ENCODE measurements around the gene BPNT1. TPM values are rescaled to one million over a fixed set of nuclear protein-coding genes. Genes with fewer than 3 reads are reported as not detected.

Gene BPNT1
- total RNA-seq, 1 experiment from 2014 or later = 13.6 TPM

DNA sequence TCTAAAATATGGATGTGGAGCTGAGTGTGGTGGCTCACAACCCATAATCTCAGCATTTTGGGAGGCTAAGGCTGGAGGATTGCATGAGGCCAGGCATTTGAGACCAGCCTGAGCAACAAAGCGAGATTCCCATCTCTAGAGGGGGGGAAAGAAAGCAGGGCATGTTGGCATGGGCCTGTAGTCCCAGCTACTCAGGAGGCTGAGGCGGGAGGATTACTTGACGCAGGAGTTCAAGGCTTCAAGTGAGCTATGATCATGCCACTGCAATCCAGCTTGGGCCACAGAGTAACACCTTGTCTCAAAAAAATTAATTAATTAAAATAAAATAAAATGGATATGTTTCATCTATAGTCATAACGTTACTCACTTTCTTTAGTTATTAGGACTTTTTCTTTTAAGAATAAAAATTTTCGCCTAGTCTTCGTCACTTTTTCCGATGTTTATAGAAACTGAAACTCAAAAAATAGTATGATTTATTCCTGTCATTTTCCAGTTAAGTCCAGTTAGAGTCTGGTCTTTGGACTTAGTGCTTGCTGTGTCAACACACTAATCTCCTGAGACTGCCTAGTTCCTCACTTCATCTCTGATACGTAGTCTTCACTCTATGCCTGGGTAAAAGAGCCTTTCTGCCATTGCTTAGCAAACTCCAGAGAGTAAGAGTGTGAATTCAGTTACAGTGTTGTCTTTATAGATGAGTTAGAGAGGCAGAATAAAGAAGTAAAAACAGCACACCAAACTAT is 32.4 kb upstream of the BPNT1 start:
- Histone ChIP-seq H3K4me2 (ENCODE audit: insufficient read depth, insufficient read length, low read length) (no peak overlapping the region), H3K9ac (ENCODE audit: extremely low read depth, insufficient read length, low read length) (no peak overlapping the region), H3K79me2 (ENCODE audit: insufficient read depth, low read length) (no peaks in the 10 kb centered on the region), H3K4ac (ENCODE audit: low read depth, low read length) (no peak overlapping the region), H2BK120ac (ENCODE audit: low read depth, low read length, poor library complexity, severe bottlenecking) (no peak overlapping the region), H3K56ac (ENCODE audit: insufficient read length, low read depth, low read length) (no peak overlapping the region), H2AFZ (ENCODE audit: low read length) (no peak overlapping the region), H3K23ac (ENCODE audit: insufficient read length, low read depth, low read length) (no peak overlapping the region), H4K8ac (replicated peaks; ENCODE audit: insufficient read length, low read depth, low read length) (no peak overlapping the region), H2BK20ac (ENCODE audit: low read depth, low read length, poor library complexity, severe bottlenecking) (no peak overlapping the region), H4K20me1 (ENCODE audit: control insufficient read depth, insufficient read depth, insufficient read length) (no peaks in the 10 kb centered on the region), H3K79me1 (ENCODE audit: insufficient read depth, low read depth, low read length, poor library complexity, severe bottlenecking) (no peaks in the 10 kb centered on the region), H2BK5ac (ENCODE audit: insufficient read length, low read length) (no peak overlapping the region), H3K27ac (ENCODE audit: insufficient read length, low read depth, low read length) (no peak overlapping the region), H4K91ac (ENCODE audit: insufficient read length, low read depth, low read length) (no peak overlapping the region), H2BK15ac (ENCODE audit: low read depth, low read length) (no peak overlapping the region), H2AK5ac (ENCODE audit: insufficient read length, low read length) (no peak overlapping the region), H3T11ph (ENCODE audit: low read length) (no peak overlapping the region), H3K27me3 (ENCODE audit: insufficient read depth, low read length) (no peaks in the 10 kb centered on the region), H3K4me1 (ENCODE audit: insufficient read depth, low read length) (no peaks in the 10 kb centered on the region), H3K14ac (ENCODE audit: insufficient read depth, low read length) (no peak overlapping the region), H4K5ac (ENCODE audit: insufficient read length, low read depth, low read length) (no peak overlapping the region), H3K18ac (ENCODE audit: insufficient read length, low read depth, low read length) (no peak overlapping the region), H3K23me2 (ENCODE audit: insufficient read length, low read depth, low read length, poor library complexity, severe bottlenecking) (no peaks in the 10 kb centered on the region), H3K9me3 (ENCODE audit: control insufficient read depth, low read depth, low read length) (no peaks in the 10 kb centered on the region), H2BK12ac (ENCODE audit: insufficient read length, low read depth, low read length) (no peak overlapping the region)
- H3K27ac Mint-ChIP-seq = peak overlapping the region in 2 of 3 experiments; percentile 61 to 65; a peak in 3 of 7 replicates
- H3K4me1 Mint-ChIP-seq = peaks cover 0 to 4% of the 10 kb centered on the region in 2 experiments; a peak in 1 of 4 replicates
- no peaks in the 10 kb centered on the region for H3K27me3 Mint-ChIP-seq (ENCODE audit: low read depth)
- DNase-seq = no peak
- no peak overlapping the region for H3K4me3 Mint-ChIP-seq
- H3K36me3 Mint-ChIP-seq (ENCODE audit: insufficient read depth in 1 of 3, low read depth in 3 of 3) = peaks cover 0 to 10% (median 8%) of the 10 kb centered on the region in 3 experiments; a peak in 5 of 7 replicates
- no peaks in the 10 kb centered on the region for H3K9me3 Mint-ChIP-seq
- TF ChIP-seq, protein P1, sequence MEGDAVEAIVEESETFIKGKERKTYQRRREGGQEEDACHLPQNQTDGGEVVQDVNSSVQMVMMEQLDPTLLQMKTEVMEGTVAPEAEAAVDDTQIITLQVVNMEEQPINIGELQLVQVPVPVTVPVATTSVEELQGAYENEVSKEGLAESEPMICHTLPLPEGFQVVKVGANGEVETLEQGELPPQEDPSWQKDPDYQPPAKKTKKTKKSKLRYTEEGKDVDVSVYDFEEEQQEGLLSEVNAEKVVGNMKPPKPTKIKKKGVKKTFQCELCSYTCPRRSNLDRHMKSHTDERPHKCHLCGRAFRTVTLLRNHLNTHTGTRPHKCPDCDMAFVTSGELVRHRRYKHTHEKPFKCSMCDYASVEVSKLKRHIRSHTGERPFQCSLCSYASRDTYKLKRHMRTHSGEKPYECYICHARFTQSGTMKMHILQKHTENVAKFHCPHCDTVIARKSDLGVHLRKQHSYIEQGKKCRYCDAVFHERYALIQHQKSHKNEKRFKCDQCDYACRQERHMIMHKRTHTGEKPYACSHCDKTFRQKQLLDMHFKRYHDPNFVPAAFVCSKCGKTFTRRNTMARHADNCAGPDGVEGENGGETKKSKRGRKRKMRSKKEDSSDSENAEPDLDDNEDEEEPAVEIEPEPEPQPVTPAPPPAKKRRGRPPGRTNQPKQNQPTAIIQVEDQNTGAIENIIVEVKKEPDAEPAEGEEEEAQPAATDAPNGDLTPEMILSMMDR (conservative IDR thresholded peaks at IDR 0.05) = no peak
- no CpG with 5 or more reads among the region's 8 CpGs for WGBS (ENCODE audit: extremely low coverage, insufficient read length, low lambda C conversion rate)

All from H9 (cell line).